Measurements from ENCODE around the gene LAD1.

Gene LAD1

GRCh38 chr1:201399352-201400126 lies 415 bp upstream of the LAD1 start:
- no peak for TF ChIP-seq CTCF (IDR thresholded peaks at IDR 0.05; ENCODE audit: insufficient read depth, low read length, poor library complexity, severe bottlenecking)
- Histone ChIP-seq H3K27me3 (replicated peaks; ENCODE audit: control insufficient read depth, insufficient read depth, low read length) (no peaks in the 10 kb centered on the region), H3K4me3 (replicated peaks; ENCODE audit: low read depth, low read length) (no peak overlapping the region), H3K36me3 (ENCODE audit: control insufficient read depth, insufficient read depth, low read length) (no peaks in the 10 kb centered on the region)
- no peak for DNase-seq (ENCODE audit: extremely low read depth, insufficient read length)

- no peaks in the 10 kb centered on the region for H3K36me3 ChIP-seq (ENCODE audit: control insufficient read depth, insufficient read depth, low read length)
- DNase-seq (ENCODE audit: extremely low read depth, insufficient read length): no peak
- H3K27me3 ChIP-seq (replicated peaks; ENCODE audit: control insufficient read depth, insufficient read depth, low read length): no peaks in the 10 kb centered on the region
- no peak for TF ChIP-seq CTCF (IDR thresholded peaks at IDR 0.05; ENCODE audit: insufficient read depth, low read length, poor library complexity, severe bottlenecking)
- no peak overlapping the region for H3K4me3 ChIP-seq (replicated peaks; ENCODE audit: low read depth, low read length)
Measured at GRCh38 chr1:201397675-201398074, 1.4 kb downstream of the LAD1 start.

GRCh38 chr1:201396861-201397464 lies 2.2 kb downstream of the LAD1 start:
- H3K4me3 ChIP-seq (replicated peaks; ENCODE audit: low read depth, low read length): no peak overlapping the region
- H3K27me3 ChIP-seq (replicated peaks; ENCODE audit: control insufficient read depth, insufficient read depth, low read length): no peaks in the 10 kb centered on the region
- DNase-seq (ENCODE audit: extremely low read depth, insufficient read length): no peak

GRCh38 chr1:201395936-201396335 lies 3.2 kb downstream of the LAD1 start:
- H3K36me3 ChIP-seq (ENCODE audit: control insufficient read depth, insufficient read depth, low read length): no peaks in the 10 kb centered on the region
- no peak for TF ChIP-seq CTCF (IDR thresholded peaks at IDR 0.05; ENCODE audit: insufficient read depth, low read length, poor library complexity, severe bottlenecking)
- H3K27me3 ChIP-seq (replicated peaks; ENCODE audit: control insufficient read depth, insufficient read depth, low read length): no peaks in the 10 kb centered on the region
- no peak for DNase-seq (ENCODE audit: extremely low read depth, insufficient read length)
- H3K4me3 ChIP-seq (replicated peaks; ENCODE audit: low read depth, low read length): no peak overlapping the region

More at GRCh38 chr1:201396861-201397464, 2.2 kb downstream of the LAD1 start:
- TF ChIP-seq CTCF (IDR thresholded peaks at IDR 0.05; ENCODE audit: insufficient read depth, low read length, poor library complexity, severe bottlenecking): no peak
- no peaks in the 10 kb centered on the region for H3K36me3 ChIP-seq (ENCODE audit: control insufficient read depth, insufficient read depth, low read length)

GRCh38 chr1:201394591-201394990 lies 4.5 kb downstream of the LAD1 start:
- Histone ChIP-seq H3K4me3 (replicated peaks; ENCODE audit: low read depth, low read length) (no peak overlapping the region), H3K27me3 (replicated peaks; ENCODE audit: control insufficient read depth, insufficient read depth, low read length) (no peaks in the 10 kb centered on the region), H3K36me3 (ENCODE audit: control insufficient read depth, insufficient read depth, low read length) (no peaks in the 10 kb centered on the region)
- no peak for DNase-seq (ENCODE audit: extremely low read depth, insufficient read length)
- no peak for TF ChIP-seq CTCF (IDR thresholded peaks at IDR 0.05; ENCODE audit: insufficient read depth, low read length, poor library complexity, severe bottlenecking)

Measured in GM06990 (cell line).